Neutrophil (primary cell): Measurements from ENCODE around the gene SVIP.

Experiments
- H3K27ac ChIP-seq: fragments of 200-600 bp; sonication (generic); 2 replicates; pipeline ENCODE4 v1.5.1; 2016; ENCODE audit warnings: mild to moderate bottlenecking, moderate library complexity
- H3K27me3 ChIP-seq: fragments of 200-600 bp; sonication (generic); 2 replicates; pipeline ENCODE4 v1.6.0; 2016; ENCODE audit warnings: mild to moderate bottlenecking
- H3K36me3 ChIP-seq: fragments of 200-600 bp; sonication (generic); 2 replicates; pipeline ENCODE4 v1.5.1; 2017
- H3K4me1 ChIP-seq, 2 experiments: fragments of 200-600 bp in 1 of 2; sonication (generic) in 1 of 2; 1 replicate in 1 of 2; 2 replicates in 1 of 2; pipeline versions ENCODE4 v1.5.1 to v1.6.1; 2013 to 2016; ENCODE audit warnings: low read depth in 1 of 2, low read length in 1 of 2, mild to moderate bottlenecking in 1 of 2, moderate library complexity in 1 of 2; ENCODE audit not compliant: control insufficient read depth in 1 of 2, insufficient read depth in 1 of 2
- H3K4me3 ChIP-seq, 2 experiments: fragments of 200-600 bp in 1 of 2; sonication (generic) in 1 of 2; 1 replicate in 1 of 2; 2 replicates in 1 of 2; pipeline ENCODE4 v1.5.1; 2013 to 2016; ENCODE audit warnings: low read depth in 1 of 2, low read length in 1 of 2, mild to moderate bottlenecking in 1 of 2, moderate library complexity in 1 of 2
- H3K9me3 ChIP-seq: fragments of 200-600 bp; sonication (generic); 2 replicates; pipeline ENCODE4 v1.5.1; 2016
- CTCF ChIP-seq: fragments of 200-600 bp; sonication (generic); IDR thresholded peaks from 2 replicates; pipeline ENCODE4 v1.5.1; 2016; ENCODE audit warnings: antibody characterized with exemption

Gene SVIP

GRCh38 chr11:22786475-22786874 is 43.1 kb downstream of the SVIP start:
- no peak overlapping the region for H3K27ac ChIP-seq
- no peak overlapping the region for H3K4me3 ChIP-seq
- H3K27me3 ChIP-seq = no peaks in the 10 kb centered on the region
- TF ChIP-seq CTCF = no peak
- H3K36me3 ChIP-seq = no peaks in the 10 kb centered on the region
- H3K4me1 ChIP-seq = peaks cover 4 to 5% of the 10 kb centered on the region in 2 experiments
- H3K9me3 ChIP-seq = no peaks in the 10 kb centered on the region

GRCh38 chr11:22785251-22785650 is 44.4 kb downstream of the SVIP start:
- Histone ChIP-seq H3K9me3 (no peaks in the 10 kb centered on the region), H3K36me3 (no peaks in the 10 kb centered on the region), H3K27me3 (no peaks in the 10 kb centered on the region), H3K4me3 (no peak overlapping the region), H3K27ac (no peak overlapping the region), H3K4me1 (peaks cover 0 to 4% of the 10 kb centered on the region in 2 experiments)
- no peak for TF ChIP-seq CTCF

- no peak overlapping the region for H3K27ac ChIP-seq
- no peaks in the 10 kb centered on the region for H3K27me3 ChIP-seq
- no peak for TF ChIP-seq CTCF
- H3K9me3 ChIP-seq = no peaks in the 10 kb centered on the region
- H3K4me1 ChIP-seq = peaks cover 0 to 13% of the 10 kb centered on the region in 2 experiments
- H3K4me3 ChIP-seq = no peak overlapping the region
- H3K36me3 ChIP-seq = no peaks in the 10 kb centered on the region
Observed at GRCh38 chr11:22780952-22781593, 48.5 kb downstream of the SVIP start.

- Histone ChIP-seq H3K36me3 (no peaks in the 10 kb centered on the region), H3K27ac (no peak overlapping the region), H3K4me1 (peaks cover 0 to 13% of the 10 kb centered on the region in 2 experiments), H3K27me3 (no peaks in the 10 kb centered on the region), H3K9me3 (no peaks in the 10 kb centered on the region), H3K4me3 (no peak overlapping the region)
- TF ChIP-seq CTCF = no peak
Observed at GRCh38 chr11:22779850-22780249, 49.8 kb downstream of the SVIP start.

- Histone ChIP-seq H3K4me1 (peaks cover 0 to 13% of the 10 kb centered on the region in 2 experiments), H3K4me3 (no peak overlapping the region), H3K27me3 (no peaks in the 10 kb centered on the region), H3K36me3 (no peaks in the 10 kb centered on the region), H3K27ac (no peak overlapping the region), H3K9me3 (no peaks in the 10 kb centered on the region)
- TF ChIP-seq CTCF = no peak
Observed at GRCh38 chr11:22778642-22779041, 51.0 kb downstream of the SVIP start.
